CD4-positive, alpha-beta T cell treated with Interleukin-21 for 1 hour (primary cell): Measurements from ENCODE around the gene APOL3.
A peak's percentile ranks its signal among the peaks of the same experiment; 100 is the strongest.
"Not testable (repeated sequence)": the region's sequence is repeated elsewhere in the genome, so short reads cannot be mapped to it uniquely, and the experiment has no call there.

Experiments used
- DNase-seq: peaks from one replicate; pipeline ENCODE4 v3.0.0-alpha.2; 2020

APOL3 gene, protein sequence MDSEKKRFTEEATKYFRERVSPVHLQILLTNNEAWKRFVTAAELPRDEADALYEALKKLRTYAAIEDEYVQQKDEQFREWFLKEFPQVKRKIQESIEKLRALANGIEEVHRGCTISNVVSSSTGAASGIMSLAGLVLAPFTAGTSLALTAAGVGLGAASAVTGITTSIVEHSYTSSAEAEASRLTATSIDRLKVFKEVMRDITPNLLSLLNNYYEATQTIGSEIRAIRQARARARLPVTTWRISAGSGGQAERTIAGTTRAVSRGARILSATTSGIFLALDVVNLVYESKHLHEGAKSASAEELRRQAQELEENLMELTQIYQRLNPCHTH

DNA sequence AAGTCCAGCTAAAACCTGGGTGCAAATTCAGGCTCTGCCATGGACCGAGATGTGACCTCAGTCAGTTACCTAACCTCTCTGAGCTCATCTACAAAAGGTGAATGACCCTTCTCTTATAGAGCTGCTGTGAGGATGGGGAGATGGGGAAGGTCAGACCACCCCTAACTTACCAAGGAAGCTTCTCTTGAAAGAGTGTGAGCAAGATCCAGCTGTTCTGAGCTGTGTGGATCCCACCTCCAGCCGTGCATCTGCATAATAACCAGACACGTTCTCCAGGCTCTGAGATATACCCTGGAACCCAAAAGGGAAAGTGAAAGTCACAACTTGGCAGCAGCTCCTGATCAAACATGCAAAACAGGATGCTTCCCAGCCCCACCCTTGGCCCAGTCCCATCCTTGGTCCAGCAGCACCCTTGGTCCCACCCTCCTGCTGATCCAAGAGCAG, at the start of gene APOL3:
TSS of gene APOL3 (minus strand) at position 257 of the 444 bp plus-strand sequence. CDS start 11,700 bp downstream, outside the sequence.
- peak; percentile 74 for DNase-seq

DNA sequence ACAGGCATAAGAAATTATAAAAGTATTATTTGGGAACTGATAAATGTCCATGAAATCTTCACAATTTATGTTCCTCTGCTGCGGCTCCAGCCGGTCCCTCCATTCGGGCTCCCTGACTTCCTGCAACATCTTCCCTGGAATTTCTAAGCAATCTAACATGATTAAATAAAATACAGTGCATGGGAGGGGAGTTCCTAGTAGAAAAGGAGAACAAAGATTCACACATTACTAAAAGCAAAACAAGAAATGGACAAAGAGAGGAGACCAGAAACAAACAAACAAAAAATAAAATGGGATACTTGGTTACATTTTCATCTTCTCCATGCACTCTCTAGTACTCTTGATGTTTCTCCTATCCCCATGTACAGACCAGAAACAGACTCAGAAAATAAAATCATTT, 49.7 kb upstream of the APOL3 start:
- no peak for DNase-seq

DNA sequence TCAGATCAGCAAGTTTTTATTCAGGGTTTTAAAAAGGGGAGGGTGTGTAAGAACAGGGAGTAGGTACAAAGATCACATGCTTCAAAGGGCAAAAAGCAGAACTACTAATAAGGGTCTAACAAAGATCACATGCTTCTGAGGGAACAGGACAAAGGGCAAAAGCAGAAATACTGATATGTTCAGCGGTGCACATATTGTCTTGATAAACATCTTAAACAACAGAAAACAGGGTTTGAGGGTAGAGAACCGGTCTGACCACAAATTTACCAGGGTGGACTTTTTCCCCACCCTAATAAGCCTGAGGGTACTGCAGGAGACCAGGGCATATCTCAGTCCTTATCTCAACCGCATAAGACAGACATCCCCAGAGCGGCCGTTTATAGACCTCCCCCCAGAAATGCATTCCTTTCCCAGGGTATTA, 48.9 kb upstream of the APOL3 start:
- DNase-seq: not testable (repeated sequence)

DNA sequence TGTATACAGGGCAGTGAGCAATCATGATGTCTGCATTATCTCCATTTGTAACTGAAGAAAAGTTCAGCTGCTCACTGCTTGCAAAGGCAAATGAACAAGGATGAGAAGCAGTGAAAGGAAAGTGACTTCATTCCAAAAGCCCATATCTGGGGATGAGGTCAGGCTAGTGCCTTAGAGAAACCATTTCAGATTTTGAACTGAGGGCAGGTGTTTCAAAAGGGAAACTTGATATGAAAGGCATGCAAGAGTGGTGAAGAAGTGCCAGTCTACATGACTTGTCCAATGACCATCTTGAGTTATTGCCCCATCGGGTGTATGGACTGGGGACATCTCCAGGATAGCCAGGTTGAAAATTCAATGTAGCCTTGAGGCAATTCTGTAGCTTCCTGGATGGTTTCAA, 48.4 kb upstream of the APOL3 start:
- no peak for DNase-seq

DNA sequence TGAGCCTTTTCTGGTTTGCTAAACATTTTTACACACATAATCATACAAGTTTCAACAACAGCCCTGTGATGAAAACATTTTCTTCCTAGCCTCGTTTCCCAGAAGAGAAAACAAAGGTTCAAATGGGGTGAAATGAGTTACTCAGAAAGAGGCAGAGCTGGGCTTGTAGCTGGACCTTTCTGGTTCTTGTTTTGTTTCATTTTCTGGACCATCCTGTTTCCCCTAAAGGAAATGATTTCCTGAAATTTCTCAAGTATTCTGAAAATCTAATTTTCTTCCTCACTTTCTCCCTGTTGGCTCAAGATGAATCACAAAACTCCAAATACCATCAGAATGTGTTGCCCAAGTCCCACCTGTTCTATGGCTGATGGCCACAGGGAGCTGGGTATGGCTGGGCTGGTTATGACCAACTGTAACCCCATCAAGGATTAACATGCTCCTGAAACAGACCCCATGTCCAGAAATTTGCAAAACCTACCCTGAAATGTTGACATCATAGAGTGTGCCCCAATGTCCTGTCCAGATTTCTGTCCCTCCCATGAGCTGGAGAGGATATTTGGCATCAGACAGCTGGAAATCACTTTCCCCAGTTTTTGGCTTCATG, 47.7 kb upstream of the APOL3 start:
- no peak for DNase-seq

DNA sequence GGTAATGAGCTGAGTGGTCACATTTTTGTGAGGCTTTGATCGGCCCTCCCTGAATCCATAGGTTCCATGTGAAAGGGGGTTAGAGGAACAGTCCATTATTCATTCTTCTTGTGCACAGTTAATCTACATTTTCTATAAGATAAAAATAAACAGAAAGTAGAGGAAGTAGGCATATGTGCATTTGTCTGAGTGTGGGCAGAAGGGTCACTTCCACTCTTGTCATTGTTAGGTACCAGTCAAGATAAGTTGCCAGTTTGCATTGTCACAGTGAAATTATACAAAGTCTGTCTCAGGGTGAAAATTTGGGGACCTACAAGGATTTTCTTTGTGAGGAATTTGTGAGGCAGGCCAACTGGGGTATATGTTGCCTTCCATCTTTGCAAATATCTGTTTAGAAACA, 45.7 kb upstream of the APOL3 start:
- no peak for DNase-seq

DNA sequence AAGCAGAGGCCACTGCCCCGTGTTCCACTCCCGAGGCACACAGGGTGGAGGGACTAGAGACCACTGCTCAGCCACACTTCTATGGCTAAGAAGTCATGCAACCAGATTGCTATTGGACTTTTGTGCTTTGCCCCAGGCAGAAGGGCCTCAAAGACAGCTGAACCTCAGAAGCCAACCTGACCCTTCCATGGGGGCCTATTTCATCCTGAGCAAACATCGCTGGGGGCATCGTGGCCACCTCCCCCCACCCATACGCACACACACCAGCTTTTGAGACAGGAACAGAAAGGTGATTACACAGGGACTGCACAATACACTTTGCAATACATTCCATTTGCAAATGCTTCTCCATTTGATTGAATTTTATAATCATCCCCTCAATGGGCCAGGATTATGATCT, 45.0 kb upstream of the APOL3 start:
- DNase-seq: not testable (repeated sequence)

DNA sequence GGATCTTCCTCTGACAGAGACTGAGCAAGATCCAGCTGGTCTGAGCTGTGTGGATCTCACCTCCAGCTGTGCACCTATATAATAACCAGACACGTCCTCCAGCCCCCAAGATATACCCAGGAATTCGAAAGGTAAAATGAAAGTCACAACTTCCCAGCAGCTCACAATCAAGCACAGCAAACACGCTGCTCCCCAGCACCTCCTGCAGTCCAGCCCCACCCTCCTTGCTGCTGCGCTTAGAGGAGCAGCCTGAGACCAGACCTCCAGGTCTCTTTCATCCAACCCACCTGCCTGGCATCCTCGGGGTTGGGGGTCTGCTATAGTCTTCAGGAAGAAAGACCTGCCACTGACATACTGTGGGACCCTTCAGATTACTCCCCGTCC, 44.1 kb upstream of the APOL3 start:
- DNase-seq: no peak

DNA sequence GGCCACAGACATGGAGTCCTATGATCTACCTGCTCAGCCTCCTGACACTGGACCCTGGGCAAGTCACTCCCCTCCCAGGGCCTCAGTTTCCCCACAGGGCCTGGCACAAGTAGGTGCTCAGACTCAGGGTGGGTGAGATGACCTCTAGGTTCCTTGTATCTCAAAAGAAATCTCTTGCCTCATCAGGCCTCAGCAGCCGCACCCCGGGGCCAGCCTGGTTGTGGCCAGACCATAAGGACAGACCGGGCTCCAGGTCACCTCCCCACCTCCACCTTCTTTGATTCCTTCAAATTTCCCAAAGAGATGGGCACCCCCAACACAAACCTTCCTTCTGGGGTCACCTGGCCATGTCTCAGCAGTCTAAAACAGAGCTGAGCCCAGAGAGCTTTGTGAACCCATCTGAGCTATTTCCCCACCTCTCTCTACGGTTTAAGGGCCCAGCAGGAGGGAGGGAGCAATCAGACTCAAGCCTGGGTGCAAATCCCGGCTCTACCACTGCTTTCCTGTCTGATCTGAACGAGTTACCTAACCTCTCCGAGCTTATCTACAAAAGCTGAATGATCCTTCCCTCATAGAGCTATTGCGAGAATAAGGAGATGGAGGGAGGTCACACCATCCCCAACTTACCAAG, 43.6 kb upstream of the APOL3 start:
- DNase-seq: no peak

DNA sequence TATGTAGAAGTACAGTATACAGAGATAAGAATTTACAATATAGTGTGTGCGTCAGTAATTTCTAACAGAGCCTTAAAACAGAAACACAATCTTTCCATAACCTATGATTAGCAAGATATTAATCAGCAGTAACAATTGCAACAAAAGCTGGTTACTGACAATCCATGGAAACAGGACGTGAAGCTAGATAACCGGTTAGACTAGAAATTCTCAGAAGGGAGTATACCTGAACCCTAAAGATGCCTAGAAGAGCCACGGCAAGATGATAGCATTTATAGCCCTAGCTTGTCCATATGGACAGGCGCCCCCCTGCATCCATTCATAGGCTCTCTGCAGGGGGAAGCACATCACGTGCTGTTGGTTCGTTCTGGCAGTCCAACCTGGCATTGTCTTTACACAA, 42.9 kb upstream of the APOL3 start:
- DNase-seq: not testable (repeated sequence)

DNA sequence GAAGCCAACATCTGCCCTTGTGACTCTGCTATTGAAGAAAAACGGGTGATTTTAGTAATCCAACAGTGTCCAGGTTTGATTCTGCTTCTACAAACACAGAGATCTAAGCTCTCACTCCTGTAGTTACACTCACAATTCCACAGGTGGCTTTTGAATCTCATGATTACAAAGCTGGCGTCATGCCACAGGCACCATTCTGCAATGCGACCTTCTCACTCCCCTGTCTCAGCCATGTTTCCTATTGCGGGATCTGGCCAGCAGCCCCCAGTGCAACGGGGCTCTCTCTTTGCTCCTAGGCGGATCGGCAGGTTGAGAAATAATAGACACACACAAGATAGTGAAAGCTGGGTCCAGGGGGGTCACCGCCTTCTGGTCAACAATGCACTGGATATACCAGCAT, 42.4 kb upstream of the APOL3 start:
- not testable (repeated sequence) for DNase-seq

DNA sequence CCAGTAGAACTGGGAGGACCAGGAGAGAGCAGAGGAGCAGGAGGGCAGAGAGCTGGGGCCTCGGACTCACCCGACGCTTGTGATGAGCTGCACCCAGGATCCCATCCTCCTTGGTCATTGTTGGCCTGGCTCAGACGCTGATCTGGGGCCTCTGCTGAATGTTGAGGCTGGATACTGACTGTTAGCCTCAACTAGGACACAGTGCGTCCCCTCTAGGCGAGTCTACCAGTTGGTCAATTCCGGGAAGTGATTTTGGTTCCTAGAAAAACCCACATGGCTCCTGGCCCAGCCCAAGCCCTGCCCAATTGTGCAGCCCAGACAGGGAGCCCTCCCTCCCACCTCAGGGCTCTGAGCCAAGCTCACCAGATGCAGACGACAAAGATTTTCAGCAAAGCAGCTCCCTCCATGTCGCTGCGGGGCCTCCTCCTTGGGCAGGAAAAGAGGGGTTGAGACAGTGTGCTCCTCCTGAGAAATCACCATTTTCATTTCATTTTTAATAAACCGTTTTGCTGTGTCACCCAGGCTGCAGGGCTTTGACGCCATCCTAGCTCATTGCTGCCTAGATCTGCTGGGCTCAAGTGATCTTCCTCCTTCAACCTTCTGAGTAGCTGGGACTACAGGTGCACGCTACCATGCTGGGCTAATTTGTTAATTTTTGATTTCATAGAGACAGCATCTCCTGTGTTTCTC, 41.2 kb upstream of the APOL3 start, which contains the start of gene APOL4:
TSS of gene APOL4 (minus strand) at position 180 of the 690 bp plus-strand sequence. CDS start at position 105, 75 bp downstream.
- DNase-seq: no peak

DNA sequence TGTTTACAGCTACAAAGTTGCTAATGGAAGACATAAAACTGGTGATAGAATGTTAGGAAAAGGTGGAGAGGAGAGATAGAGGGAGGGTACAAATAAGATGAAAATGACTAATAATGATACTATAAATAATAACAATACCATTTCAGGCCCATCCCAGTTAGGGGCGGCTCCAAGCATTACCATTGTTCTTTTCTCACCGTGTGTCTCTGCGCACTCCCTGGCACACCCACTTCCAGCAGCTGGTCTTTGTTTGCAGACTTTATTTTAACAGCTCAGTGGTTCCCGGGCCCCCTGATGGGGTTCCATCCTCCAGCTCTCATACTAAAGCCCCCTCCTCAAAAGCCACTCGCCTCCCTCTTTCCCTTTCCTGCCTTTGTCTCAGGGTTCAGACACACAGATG, 40.5 kb upstream of the APOL3 start:
- DNase-seq: not testable (repeated sequence)

DNA sequence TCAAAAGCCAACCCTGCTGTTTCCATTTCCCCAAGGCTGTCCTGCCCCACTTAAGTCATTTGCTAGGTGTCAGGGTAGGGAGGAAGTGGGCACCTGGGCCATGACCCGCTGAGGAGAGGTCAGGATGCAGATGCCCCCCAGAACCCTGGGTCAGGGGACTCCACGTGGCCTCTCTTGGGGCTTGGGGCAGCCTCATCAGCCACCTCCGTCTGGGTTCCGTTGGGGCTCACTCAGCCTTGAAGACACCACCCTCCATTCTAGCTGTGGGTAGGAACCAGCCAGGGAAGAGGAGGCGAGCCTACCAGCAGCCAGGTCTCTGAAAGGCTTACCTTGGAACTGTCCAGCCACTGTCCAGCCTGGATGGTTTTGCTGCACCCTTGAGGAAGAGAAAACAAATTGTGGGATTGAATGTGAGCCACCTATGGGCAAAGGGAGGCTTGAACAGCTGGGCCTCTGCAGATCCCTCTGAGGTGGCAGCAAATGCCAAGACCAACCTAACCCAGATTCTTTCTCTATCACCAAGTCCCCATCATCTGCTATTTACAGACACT, 38.5 kb upstream of the APOL3 start:
- DNase-seq: no peak

DNA sequence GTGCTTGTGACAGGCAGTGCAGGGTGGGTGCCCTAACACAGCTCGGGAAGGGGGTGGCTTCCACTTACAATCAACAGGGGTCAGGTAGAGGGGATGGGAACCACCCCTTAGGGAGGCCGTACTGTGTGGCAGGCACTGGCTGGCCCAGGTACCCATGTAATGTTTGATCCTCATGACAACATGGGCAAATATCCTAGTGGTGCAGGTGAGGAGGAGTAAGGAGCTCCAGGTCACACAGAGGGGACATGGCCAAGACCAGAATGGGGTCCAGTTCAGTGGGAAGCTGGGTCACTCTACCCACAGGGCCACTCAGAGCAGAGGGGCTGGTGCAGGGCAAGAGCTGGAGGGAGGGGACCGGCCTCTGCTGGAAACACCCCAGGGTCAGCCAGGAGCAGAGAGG, 38.0 kb upstream of the APOL3 start:
- no peak for DNase-seq

DNA sequence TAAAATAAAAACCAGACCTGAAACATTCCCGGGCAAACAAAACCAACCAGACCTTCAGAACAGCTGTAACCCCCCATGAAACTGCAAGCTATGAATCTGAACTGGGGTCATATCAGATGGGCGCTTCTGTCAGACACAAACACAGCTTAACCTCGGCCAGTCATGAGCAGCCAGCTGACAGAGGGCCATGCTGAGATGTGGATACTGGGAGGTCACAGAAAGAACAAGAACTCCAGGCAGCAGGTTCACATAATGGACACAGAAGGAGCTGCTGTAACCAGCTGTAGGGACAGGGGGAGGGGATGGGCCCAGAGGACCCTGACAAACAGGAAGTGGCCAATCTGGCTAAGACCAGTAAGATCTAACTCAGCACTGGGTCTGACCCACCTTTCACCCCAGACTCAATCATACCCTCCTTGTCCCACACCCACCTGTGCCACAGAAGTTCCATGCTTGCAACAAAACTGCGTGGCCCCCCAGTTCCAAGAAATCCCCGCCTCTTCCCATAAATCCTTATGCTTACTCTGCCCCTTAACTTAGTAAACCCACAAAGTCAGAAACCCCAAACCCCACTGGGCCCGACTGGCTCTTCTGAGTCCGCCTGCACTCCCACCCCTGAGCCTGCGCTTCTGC, 37.1 kb upstream of the APOL3 start:
- DNase-seq: no peak

DNA sequence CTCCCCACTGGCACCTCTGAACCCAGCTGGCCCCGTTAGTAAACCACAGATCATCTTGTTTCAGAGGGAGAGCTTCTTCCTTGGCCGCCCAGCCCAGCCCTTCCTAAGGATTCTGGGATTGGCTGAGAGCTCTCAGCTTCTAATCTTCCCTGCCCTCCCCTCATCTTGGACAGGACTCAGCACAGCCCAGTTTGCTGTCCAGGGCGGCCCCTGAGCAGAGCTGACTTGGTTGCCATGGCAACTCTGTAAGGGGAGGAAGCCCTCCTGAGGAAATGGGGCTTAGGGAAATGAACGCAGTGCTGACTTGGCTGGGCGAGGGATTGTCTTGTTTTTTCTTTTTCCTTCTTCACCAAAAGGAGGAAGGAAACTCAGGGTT, 36.5 kb upstream of the APOL3 start:
- no peak for DNase-seq

DNA sequence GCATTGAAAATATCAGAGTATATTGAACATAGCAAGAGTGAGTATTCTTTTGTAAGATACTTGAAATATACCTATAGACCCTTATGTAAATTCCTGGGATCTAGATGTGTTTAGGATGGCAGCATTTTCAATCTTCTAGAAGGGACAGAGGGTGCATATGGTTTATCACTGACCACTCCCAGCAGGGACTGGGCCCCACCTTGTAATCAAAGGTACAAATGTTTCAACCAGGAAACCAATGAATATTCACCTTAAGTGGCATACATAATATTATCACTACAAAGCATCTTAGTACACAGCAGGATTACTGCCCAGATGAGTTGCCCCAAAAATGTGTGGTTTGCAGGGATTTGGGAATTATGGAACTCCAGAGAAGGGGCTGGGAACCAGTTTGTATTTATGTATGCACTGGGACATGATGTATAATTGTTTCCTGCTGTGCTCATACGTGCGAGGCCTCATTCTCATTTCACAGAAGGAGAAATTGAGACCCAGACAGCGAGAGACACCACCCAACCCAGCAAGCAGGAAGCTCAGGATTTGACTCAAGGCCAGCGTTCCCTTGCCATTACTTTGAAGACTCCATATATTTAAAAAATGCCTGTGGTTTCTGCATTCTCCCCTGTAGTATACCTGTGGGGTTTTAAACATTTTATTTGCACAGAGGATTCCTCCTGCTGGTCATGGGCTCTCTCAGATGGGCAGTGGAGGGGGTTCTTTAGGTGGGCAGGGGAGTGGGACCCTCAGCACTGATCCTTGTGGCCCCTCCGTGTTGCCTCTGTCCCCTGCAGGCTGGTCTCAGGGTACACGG, 35.9 kb upstream of the APOL3 start:
- DNase-seq: no peak

DNA sequence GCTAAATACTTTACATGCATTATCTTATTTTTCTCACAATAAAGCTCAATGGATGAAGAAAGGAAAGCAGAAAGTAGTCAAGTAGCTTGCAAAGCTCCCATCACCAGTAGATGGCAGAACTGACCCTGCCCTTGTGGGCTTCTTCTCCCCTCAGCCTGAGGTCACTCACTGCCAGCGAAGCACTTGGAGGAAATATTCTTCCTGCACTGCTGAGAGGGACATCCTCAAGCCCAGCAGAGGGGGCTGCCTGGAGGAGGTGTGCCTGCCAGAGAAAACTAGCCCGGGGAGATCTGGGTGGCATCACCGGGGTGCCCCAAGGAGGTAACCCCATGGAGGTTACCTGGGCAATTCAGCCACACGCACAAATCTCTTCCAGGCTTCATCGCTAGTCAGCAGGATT, 34.4 kb upstream of the APOL3 start:
- DNase-seq: peak; percentile 55

DNA sequence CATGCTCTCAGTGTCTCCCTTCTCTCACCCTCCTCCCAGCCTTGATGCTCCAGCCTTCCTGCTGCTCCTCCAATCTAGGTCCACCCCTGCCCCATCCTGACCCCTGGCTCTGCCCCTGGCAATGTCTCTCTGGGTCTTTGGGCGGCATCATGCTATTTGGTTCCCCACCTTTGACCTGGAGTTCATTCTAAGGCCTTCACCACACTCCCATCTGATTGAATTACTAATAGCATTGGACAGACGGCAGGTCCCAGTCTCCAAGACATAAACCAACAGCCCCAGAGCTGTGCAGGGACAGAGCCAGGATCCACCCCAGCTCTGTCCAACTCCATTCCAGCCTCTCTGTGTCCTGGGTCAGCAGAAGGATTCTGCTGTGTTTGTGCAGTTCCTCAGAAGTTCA, 33.8 kb upstream of the APOL3 start:
- DNase-seq: no peak

DNA sequence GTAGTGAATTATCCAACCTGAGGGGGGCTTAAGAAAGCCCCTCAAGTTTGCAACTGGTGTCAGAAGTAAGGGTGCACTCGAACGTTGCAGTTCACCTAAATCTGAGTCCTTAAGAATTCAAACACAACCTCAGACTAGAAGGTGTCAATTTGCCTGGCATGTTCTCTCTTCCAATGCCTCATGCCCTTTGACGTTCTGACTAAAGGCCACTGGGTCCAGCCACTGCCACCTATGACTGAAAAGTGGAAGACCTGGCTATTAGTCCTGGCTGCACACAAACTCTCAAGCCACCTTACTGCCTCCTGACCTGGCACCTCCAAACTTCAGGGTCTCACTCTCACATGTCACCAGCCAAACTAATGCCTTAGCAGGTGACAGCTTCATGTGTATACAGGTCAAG, 33.0 kb upstream of the APOL3 start:
- no peak for DNase-seq

DNA sequence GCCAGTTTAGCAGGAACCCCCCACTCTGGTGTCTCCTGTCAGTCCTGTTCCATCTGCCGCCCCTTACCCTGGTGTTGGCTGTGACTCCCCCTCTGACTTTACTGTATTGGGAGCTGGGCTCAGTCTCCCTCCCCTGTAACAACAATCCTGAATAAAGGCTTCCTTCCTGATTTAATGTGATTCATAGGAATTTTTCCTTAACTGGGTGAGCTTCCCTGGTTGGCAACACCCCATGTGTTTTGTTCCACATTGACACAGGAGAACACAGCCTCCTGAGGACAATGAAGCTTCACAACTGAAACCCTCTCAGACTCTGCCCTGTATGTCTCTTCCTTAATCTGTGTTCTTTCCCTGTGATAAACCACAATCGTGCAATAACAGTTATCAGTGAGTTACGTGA, 32.6 kb upstream of the APOL3 start:
- no peak for DNase-seq
